HEK293 (cell line): ENCODE data around the gene NR3C2.

Source experiments
- CTCF ChIP-seq: fragments of 450-650 bp; formaldehyde crosslinking; IDR thresholded peaks from 2 replicates; pipeline ENCODE4 v1.5.1; 2016; ENCODE audit warnings: missing biosample characterization, missing genetic modification characterization
- HOXD13 ChIP-seq: sonication (generic); formaldehyde crosslinking; IDR thresholded peaks from 2 replicates; pipeline ENCODE4 v1.8.0; 2022; ENCODE audit warnings: missing genetic modification reagents, borderline replicate concordance
- KLF1 ChIP-seq: fragments of 450-650 bp; formaldehyde crosslinking; IDR thresholded peaks from 2 replicates; pipeline ENCODE4 v1.5.1; 2016; ENCODE audit warnings: missing biosample characterization, missing genetic modification characterization
- KLF8 ChIP-seq: fragments of 450-650 bp; formaldehyde crosslinking; IDR thresholded peaks from 2 replicates; pipeline ENCODE4 v1.5.1; 2016; ENCODE audit warnings: missing biosample characterization, missing genetic modification characterization
- OVOL3 ChIP-seq: fragments of 450-650 bp; formaldehyde crosslinking; IDR thresholded peaks from 2 replicates; pipeline ENCODE4 v1.5.1; 2016; ENCODE audit warnings: missing biosample characterization, missing genetic modification characterization
- PRDM2 ChIP-seq: fragments of 450-650 bp; formaldehyde crosslinking; IDR thresholded peaks from 2 replicates; pipeline ENCODE4 v1.5.1; 2016; ENCODE audit warnings: missing biosample characterization, missing genetic modification characterization, borderline replicate concordance
- PRDM6 ChIP-seq: fragments of 450-650 bp; formaldehyde crosslinking; IDR thresholded peaks from 2 replicates; pipeline ENCODE4 v1.5.1; 2017; ENCODE audit warnings: missing biosample characterization, missing genetic modification characterization
- ZIC2 ChIP-seq: fragments of 450-650 bp; formaldehyde crosslinking; IDR thresholded peaks from 2 replicates; pipeline ENCODE4 v1.5.1; 2016; ENCODE audit warnings: missing biosample characterization, missing genetic modification characterization
- ZNF121 ChIP-seq: fragments of 450-650 bp; formaldehyde crosslinking; IDR thresholded peaks from 2 replicates; pipeline ENCODE4 v1.5.1; 2016; ENCODE audit warnings: missing biosample characterization, missing genetic modification characterization
- ZNF335 ChIP-seq: fragments of 450-650 bp; formaldehyde crosslinking; conservative IDR thresholded peaks from 2 replicates; pipeline ENCODE4 v1.5.1; 2016; ENCODE audit warnings: missing biosample characterization, missing genetic modification characterization
- ZNF596 ChIP-seq: fragments of 450-650 bp; IDR thresholded peaks from 2 replicates; pipeline ENCODE4 v1.5.0; 2018; ENCODE audit warnings: missing biosample characterization, mild to moderate bottlenecking, missing genetic modification characterization, moderate library complexity
- ZNF704 ChIP-seq: fragments of 450-650 bp; formaldehyde crosslinking; IDR thresholded peaks from 2 replicates; pipeline ENCODE4 v1.5.1; 2016; ENCODE audit warnings: missing biosample characterization, missing genetic modification characterization
- ZNF76 ChIP-seq: fragments of 450-650 bp; formaldehyde crosslinking; IDR thresholded peaks from 2 replicates; pipeline ENCODE4; 2016; ENCODE audit warnings: low read depth, missing biosample characterization, missing genetic modification characterization, borderline replicate concordance
- ZNF785 ChIP-seq: fragments of 450-650 bp; formaldehyde crosslinking; IDR thresholded peaks from 2 replicates; pipeline ENCODE4 v1.5.1; 2016; ENCODE audit warnings: missing biosample characterization, missing genetic modification characterization
- ZNF830 ChIP-seq: fragments of 450-650 bp; IDR thresholded peaks from 2 replicates; pipeline ENCODE4 v1.5.0; 2018; ENCODE audit warnings: missing biosample characterization, missing genetic modification characterization, low read depth, mild to moderate bottlenecking, moderate library complexity
- ZNF843 ChIP-seq: fragments of 450-650 bp; formaldehyde crosslinking; IDR thresholded peaks from 2 replicates; pipeline ENCODE4 v1.5.1; 2016; ENCODE audit warnings: missing biosample characterization, missing genetic modification characterization
- ZSCAN16 ChIP-seq: fragments of 450-650 bp; formaldehyde crosslinking; IDR thresholded peaks from 2 replicates; pipeline ENCODE4 v1.5.1; 2016; ENCODE audit warnings: missing biosample characterization, missing genetic modification characterization
- TF ChIP-seq, protein P1 (sequence below): fragments of 450-650 bp; formaldehyde crosslinking; IDR thresholded peaks from 2 replicates; pipeline ENCODE4 v1.5.1; 2016; ENCODE audit warnings: missing biosample characterization, missing genetic modification characterization
- TF ChIP-seq, protein P2 (sequence below): fragments of 450-650 bp; formaldehyde crosslinking; optimal IDR thresholded peaks from 2 replicates; pipeline ENCODE3; 2016; ENCODE audit warnings: missing biosample characterization, mild to moderate bottlenecking, missing genetic modification characterization

The NR3C2 gene

DNA sequence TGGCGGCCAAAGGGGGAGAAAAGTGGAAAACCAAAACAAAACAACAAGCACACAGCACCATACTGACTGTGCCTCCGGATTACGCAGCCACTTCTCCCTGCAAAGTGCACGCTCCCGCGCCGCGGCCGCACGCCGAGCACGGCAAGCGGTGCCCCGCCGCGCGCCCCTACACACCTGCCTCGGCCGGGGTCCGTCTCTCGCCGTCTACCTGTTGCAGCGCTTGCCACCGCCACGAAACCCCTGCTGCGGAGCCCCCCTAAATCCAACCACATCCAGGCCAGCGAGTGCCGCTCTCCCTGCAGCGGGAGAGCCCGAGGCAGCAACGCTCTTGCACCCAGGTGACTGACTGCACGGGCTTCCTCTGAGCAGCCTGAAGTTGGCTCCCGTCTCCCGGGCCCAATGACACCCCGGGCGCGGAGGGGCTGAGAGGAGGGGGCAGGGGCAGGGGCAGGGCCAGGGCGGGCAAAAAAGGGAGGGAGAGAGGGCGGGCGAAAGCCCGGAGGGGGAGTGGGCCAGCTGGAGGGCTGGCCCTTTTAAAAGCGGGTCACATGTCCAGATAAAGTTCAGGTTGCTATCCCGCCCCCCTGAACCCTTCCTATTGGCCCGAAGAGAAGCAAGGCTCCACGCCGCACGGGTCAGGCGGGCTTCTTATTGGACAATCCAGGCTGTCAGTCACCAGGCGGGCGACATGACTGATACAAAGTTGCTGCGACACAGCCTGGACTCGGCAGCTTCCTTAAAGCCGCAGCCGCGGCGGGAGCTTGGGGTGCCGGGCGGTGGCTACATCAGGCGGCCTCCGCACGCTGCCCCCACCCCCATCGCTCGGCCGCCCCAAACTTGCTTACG lies at the start of gene NR3C2 (continued):
- no peak for TF ChIP-seq PRDM2 (tag by site-specific recombination)
- peak; percentile 60 for TF ChIP-seq KLF1 (tag by site-specific recombination)
- TF ChIP-seq ZSCAN16 (tag by site-specific recombination) = no peak
- TF ChIP-seq HOXD13 (CRISPR knock-in tag) = no peak
- TF ChIP-seq, protein P1, sequence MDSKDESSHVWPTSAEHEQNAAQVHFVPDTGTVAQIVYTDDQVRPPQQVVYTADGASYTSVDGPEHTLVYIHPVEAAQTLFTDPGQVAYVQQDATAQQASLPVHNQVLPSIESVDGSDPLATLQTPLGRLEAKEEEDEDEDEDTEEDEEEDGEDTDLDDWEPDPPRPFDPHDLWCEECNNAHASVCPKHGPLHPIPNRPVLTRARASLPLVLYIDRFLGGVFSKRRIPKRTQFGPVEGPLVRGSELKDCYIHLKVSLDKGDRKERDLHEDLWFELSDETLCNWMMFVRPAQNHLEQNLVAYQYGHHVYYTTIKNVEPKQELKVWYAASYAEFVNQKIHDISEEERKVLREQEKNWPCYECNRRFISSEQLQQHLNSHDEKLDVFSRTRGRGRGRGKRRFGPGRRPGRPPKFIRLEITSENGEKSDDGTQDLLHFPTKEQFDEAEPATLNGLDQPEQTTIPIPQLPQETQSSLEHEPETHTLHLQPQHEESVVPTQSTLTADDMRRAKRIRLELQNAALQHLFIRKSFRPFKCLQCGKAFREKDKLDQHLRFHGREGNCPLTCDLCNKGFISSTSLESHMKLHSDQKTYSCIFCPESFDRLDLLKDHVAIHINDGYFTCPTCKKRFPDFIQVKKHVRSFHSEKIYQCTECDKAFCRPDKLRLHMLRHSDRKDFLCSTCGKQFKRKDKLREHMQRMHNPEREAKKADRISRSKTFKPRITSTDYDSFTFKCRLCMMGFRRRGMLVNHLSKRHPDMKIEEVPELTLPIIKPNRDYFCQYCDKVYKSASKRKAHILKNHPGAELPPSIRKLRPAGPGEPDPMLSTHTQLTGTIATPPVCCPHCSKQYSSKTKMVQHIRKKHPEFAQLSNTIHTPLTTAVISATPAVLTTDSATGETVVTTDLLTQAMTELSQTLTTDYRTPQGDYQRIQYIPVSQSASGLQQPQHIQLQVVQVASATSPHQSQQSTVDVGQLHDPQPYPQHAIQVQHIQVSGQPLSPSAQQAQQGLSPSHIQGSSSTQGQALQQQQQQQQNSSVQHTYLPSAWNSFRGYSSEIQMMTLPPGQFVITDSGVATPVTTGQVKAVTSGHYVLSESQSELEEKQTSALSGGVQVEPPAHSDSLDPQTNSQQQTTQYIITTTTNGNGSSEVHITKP (tag by site-specific recombination) = peak; percentile 72
- peak; percentile 70; the same call in 1 of the 2 replicates for TF ChIP-seq CTCF (tag by site-specific recombination)
- TF ChIP-seq ZNF121 = 0 out of 2 replicates have a peak, but pooled peaks have one; percentile 15
- TF ChIP-seq OVOL3 = no peak
- peak; percentile 61 for TF ChIP-seq ZNF335 (tag by site-specific recombination)
- TF ChIP-seq, protein P2, sequence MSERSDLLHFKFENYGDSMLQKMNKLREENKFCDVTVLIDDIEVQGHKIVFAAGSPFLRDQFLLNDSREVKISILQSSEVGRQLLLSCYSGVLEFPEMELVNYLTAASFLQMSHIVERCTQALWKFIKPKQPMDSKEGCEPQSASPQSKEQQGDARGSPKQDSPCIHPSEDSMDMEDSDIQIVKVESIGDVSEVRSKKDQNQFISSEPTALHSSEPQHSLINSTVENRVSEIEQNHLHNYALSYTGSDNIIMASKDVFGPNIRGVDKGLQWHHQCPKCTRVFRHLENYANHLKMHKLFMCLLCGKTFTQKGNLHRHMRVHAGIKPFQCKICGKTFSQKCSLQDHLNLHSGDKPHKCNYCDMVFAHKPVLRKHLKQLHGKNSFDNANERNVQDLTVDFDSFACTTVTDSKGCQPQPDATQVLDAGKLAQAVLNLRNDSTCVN (tag by site-specific recombination) = peak; percentile 98
- TF ChIP-seq ZNF830 (tag by site-specific recombination) = no peak
- peak; percentile 95 for TF ChIP-seq ZIC2 (tag by site-specific recombination)
- TF ChIP-seq ZNF596 (tag by site-specific recombination) = no peak
- no peak for TF ChIP-seq PRDM6 (tag by site-specific recombination)
- no peak for TF ChIP-seq ZNF704 (tag by site-specific recombination)
- 0 out of 2 replicates have a peak, but pooled peaks have one; percentile 16 for TF ChIP-seq ZNF843 (tag by site-specific recombination)
- peak; percentile 82 for TF ChIP-seq KLF8 (tag by site-specific recombination)
- peak; percentile 31; the same call in 1 of the 2 replicates for TF ChIP-seq ZNF76 (tag by site-specific recombination)
- TF ChIP-seq ZNF785 (tag by site-specific recombination) = no peak
